Hepatocyte (in vitro differentiated cells): Measurements from ENCODE around the gene DMD. TPM values are rescaled to one million over a fixed set of nuclear protein-coding genes. Genes with fewer than 3 reads are reported as not detected.

Experiments used
- DNase-seq: peaks from one replicate; pipeline ENCODE4 v3.0.0-alpha.2; 2016; ENCODE audit warnings: low spot score
- H2AFZ ChIP-seq: fragments of 200-600 bp; sonication (generic); 2 replicates; pipeline ENCODE4 v1.6.0; 2016; ENCODE audit warnings: antibody characterized with exemption, mild to moderate bottlenecking
- H3K27ac ChIP-seq: fragments of 200-600 bp; sonication (generic); 2 replicates; pipeline ENCODE4 v1.5.1; 2016; ENCODE audit warnings: mild to moderate bottlenecking
- H3K27me3 ChIP-seq: fragments of 200-600 bp; sonication (generic); 2 replicates; pipeline ENCODE4 v1.6.1; 2016
- H3K36me3 ChIP-seq: fragments of 200-600 bp; sonication (generic); replicated peaks from 2 replicates; pipeline ENCODE4 v1.5.1; 2016; ENCODE audit warnings: low read depth; ENCODE audit not compliant: insufficient read depth
- H3K4me1 ChIP-seq: fragments of 200-600 bp; sonication (generic); 2 replicates; pipeline ENCODE4 v1.5.1; 2016; ENCODE audit warnings: mild to moderate bottlenecking, moderate library complexity; ENCODE audit not compliant: insufficient read depth
- H3K4me2 ChIP-seq: fragments of 200-600 bp; sonication (generic); 2 replicates; pipeline ENCODE4 v1.6.0; 2016
- H3K4me3 ChIP-seq: fragments of 200-600 bp; sonication (generic); 2 replicates; pipeline ENCODE4 v1.5.1; 2016; ENCODE audit warnings: mild to moderate bottlenecking
- H3K79me2 ChIP-seq: fragments of 200-600 bp; sonication (generic); 2 replicates; pipeline ENCODE4 v1.6.0; 2017; ENCODE audit warnings: mild to moderate bottlenecking
- H3K9me2 ChIP-seq: fragments of 200-600 bp; sonication (generic); replicated peaks from 2 replicates; pipeline ENCODE4 v1.6.0; 2017; ENCODE audit warnings: mild to moderate bottlenecking; ENCODE audit not compliant: insufficient read depth
- H3K9me3 ChIP-seq: fragments of 200-600 bp; sonication (generic); 2 replicates; pipeline ENCODE4 v1.5.1; 2016; ENCODE audit warnings: low read depth, mild to moderate bottlenecking
- H4K20me1 ChIP-seq: fragments of 200-600 bp; sonication (generic); 2 replicates; pipeline ENCODE4 v1.6.0; 2016; ENCODE audit warnings: mild to moderate bottlenecking; ENCODE audit not compliant: insufficient read depth, poor library complexity, severe bottlenecking
- CTCF ChIP-seq: fragments of 200-600 bp; sonication (generic); IDR thresholded peaks from 2 replicates; pipeline ENCODE4 v1.5.1; 2016; ENCODE audit warnings: antibody characterized with exemption, mild to moderate bottlenecking; ENCODE audit not compliant: poor library complexity
- EZH2 ChIP-seq: fragments of 200-600 bp; sonication (generic); IDR thresholded peaks from 2 replicates; pipeline ENCODE4 v1.6.1; 2016; ENCODE audit warnings: antibody characterized with exemption, mild to moderate bottlenecking, borderline replicate concordance
- EZH2phosphoT487 ChIP-seq: fragments of 200-600 bp; sonication (generic); IDR thresholded peaks from one replicate; pipeline ENCODE4 v1.6.1; 2018; ENCODE audit warnings: antibody characterized with exemption, mild to moderate bottlenecking, low read depth, moderate library complexity; ENCODE audit not compliant: unreplicated experiment, severe bottlenecking
- WGBS: methylation state at CpG from one replicate; pipeline ENCODE4 v1.1.6; 2016; ENCODE audit warnings: low lambda C conversion rate; ENCODE audit errors: missing lambda C conversion rate; 5-methylcytosine and 5-hydroxymethylcytosine counted together
- polyA plus RNA-seq: library from polyadenylated mRNA; unstranded; fragments of >200 nt; fragmentation: Nextera tagmentation; extraction: Ambion mirVana; gene quantifications from 2 replicates; pipeline ENCODE4 v1.2.1, GENCODE V29; 2016
- total RNA-seq: library from RNA; depleted of rRNA; stranded (reverse); fragments of >200 nt; gene quantifications from 2 replicates; pipeline ENCODE4 v1.2.3, GENCODE V29; 2014

The DMD gene
- total and polyA plus RNA-seq, 2 experiments from 2014 or later = 14.2 to 27.8 TPM

GRCh38 chrX:31237189-31237588, 1974.2 kb downstream of the DMD start:
- H3K9me2 ChIP-seq = no peaks in the 10 kb centered on the region
- DNase-seq = no peak
- no peaks in the 10 kb centered on the region for H3K4me1 ChIP-seq
- H3K27me3 ChIP-seq = no peaks in the 10 kb centered on the region
- no peak overlapping the region for H3K27ac ChIP-seq
- H3K4me3 ChIP-seq = no peak overlapping the region
- no peaks in the 10 kb centered on the region for H3K36me3 ChIP-seq
- TF ChIP-seq EZH2phosphoT487 (no peak), EZH2 (no peak), CTCF (no peak)
- no peaks in the 10 kb centered on the region for H4K20me1 ChIP-seq
- no peak overlapping the region for H2AFZ ChIP-seq
- 92% methylated on average over 1 of the region's 1 CpG for WGBS
- no peaks in the 10 kb centered on the region for H3K9me3 ChIP-seq
- no peak overlapping the region for H3K4me2 ChIP-seq
- no peaks in the 10 kb centered on the region for H3K79me2 ChIP-seq

- Histone ChIP-seq H3K36me3 (no peaks in the 10 kb centered on the region), H3K27ac (no peak overlapping the region), H3K9me3 (no peaks in the 10 kb centered on the region), H3K79me2 (no peaks in the 10 kb centered on the region), H3K4me1 (no peaks in the 10 kb centered on the region), H3K4me2 (no peak overlapping the region), H2AFZ (no peak overlapping the region), H3K9me2 (no peaks in the 10 kb centered on the region), H4K20me1 (no peaks in the 10 kb centered on the region), H3K27me3 (no peaks in the 10 kb centered on the region), H3K4me3 (no peak overlapping the region)
- no peak for DNase-seq
- TF ChIP-seq CTCF (no peak), EZH2phosphoT487 (no peak), EZH2 (no peak)
- WGBS = 61% methylated on average over 6 of the region's 6 CpGs
Measured at GRCh38 chrX:31236231-31236630, 1975.1 kb downstream of the DMD start.

- no peak overlapping the region for H2AFZ ChIP-seq
- H3K36me3 ChIP-seq = no peaks in the 10 kb centered on the region
- WGBS = 33% methylated on average over 4 of the region's 4 CpGs
- no peaks in the 10 kb centered on the region for H3K27me3 ChIP-seq
- no peak overlapping the region for H3K4me2 ChIP-seq
- H3K27ac ChIP-seq = no peak overlapping the region
- no peak for DNase-seq
- no peaks in the 10 kb centered on the region for H3K9me3 ChIP-seq
- no peaks in the 10 kb centered on the region for H3K9me2 ChIP-seq
- H4K20me1 ChIP-seq = no peaks in the 10 kb centered on the region
- TF ChIP-seq CTCF (no peak), EZH2phosphoT487 (no peak), EZH2 (no peak)
- H3K79me2 ChIP-seq = no peaks in the 10 kb centered on the region
- no peaks in the 10 kb centered on the region for H3K4me1 ChIP-seq
- H3K4me3 ChIP-seq = no peak overlapping the region
Measured at GRCh38 chrX:31233941-31234496, 1977.3 kb downstream of the DMD start.

GRCh38 chrX:31232506-31232905, 1978.8 kb downstream of the DMD start:
- Histone ChIP-seq H2AFZ (no peak overlapping the region), H3K79me2 (no peaks in the 10 kb centered on the region), H3K36me3 (no peaks in the 10 kb centered on the region), H3K9me2 (no peaks in the 10 kb centered on the region), H3K4me3 (no peak overlapping the region), H3K4me2 (no peak overlapping the region), H3K27me3 (no peaks in the 10 kb centered on the region), H4K20me1 (no peaks in the 10 kb centered on the region), H3K27ac (no peak overlapping the region), H3K4me1 (no peaks in the 10 kb centered on the region), H3K9me3 (no peaks in the 10 kb centered on the region)
- 61% methylated on average over 3 of the region's 3 CpGs for WGBS
- TF ChIP-seq EZH2 (no peak), CTCF (no peak), EZH2phosphoT487 (no peak)
- no peak for DNase-seq
